NCI-H524 (cell line): ENCODE measurements around the gene PIEZO2.
A peak's percentile ranks its signal among the peaks of the same experiment; 100 is the strongest.

Experiments used
- DNase-seq, 2 experiments: peaks; one replicate each; lab custom pipeline; 2025; lab: John Stamatoyannopoulos, UW

Gene PIEZO2

GRCh38 chr18:10896851-10897250, 252.5 kb downstream of the PIEZO2 start:
- no peak for DNase-seq

DNA sequence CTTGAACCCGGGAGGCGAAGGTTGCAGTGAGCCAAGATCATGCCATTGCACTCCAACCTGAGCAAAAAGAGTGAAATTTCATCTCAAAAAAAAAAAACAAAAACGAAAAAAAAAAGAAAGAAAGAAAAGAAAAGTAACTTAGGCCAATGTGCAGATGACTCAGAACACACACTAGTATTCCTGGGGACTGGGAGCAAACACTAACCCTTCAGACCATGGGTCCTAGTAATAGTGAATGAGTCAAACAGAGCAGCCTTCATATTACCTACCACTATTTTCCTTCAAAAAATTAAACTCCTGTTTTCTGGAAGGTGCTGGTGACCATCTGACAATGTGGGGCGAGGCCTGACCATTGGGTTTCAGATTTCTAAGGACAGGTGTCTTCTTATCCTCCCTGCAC, 253.4 kb downstream of the PIEZO2 start:
- DNase-seq: no peak

DNA sequence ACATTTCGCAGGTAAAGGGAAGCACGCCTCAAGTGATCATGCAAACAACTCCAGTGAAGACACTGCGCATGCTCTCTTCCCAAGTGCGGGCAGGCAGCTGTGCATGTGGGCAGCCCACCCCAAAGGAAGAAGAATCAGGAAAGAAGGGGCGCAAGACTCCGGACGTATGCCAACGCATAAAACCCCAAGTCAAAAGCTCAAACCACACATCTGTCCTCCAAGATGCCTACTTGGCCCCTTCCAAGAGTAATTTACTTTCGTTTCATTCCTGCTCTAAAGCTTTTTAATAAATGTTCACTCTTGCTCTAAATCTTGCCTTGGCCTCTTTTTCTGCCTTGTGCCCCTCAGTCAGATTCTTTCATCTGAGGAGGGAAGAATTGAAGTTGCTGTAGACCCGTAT, 254.9 kb downstream of the PIEZO2 start:
- no peak for DNase-seq

- no peak for DNase-seq
Observed at GRCh38 chr18:10893761-10894160, 255.6 kb downstream of the PIEZO2 start.

GRCh38 chr18:10893196-10893595, 256.2 kb downstream of the PIEZO2 start:
- no peak for DNase-seq

DNA sequence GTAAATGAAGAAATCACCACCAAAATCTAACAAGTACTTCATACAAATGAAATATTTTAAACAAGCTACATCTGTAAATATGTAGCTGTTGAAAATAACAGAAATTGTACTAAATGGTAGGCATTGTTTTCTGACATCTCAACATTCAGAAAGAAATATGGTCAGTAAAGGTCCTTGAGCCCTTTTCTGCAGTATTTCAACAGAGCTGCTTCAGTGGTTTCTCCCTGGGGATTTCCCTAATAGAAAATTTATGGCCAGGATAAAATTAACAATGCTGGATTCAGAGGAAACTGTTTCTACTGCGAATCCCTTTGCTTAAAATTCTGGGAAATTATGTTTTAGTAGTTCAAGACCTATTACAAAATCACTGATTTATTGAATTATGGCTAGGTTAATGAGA, 256.6 kb downstream of the PIEZO2 start:
- DNase-seq: no peak

- DNase-seq: no peak
Observed at GRCh38 chr18:10890022-10890421, 259.3 kb downstream of the PIEZO2 start.

DNA sequence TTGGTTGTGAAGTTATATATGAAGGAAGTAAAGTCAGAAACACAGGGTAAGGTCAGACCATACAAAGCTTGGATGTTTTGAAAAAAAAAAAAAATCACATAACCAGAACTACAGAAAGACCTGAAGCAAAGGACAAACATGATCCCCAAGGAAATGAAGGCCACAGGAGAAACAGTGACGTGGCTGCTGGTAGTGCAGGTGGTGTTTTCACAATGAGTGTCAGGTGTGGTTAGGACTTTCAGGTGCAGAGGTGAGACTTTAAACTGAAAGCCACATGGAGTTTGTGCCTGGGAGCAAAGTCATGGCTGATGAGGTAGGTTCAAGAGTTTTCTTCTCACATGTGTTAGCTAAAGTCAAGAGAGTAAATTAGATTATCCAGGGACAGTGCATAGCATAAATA, 270.7 kb downstream of the PIEZO2 start:
- DNase-seq: no peak

- DNase-seq: no peak
Observed at GRCh38 chr18:10877987-10878386, 271.4 kb downstream of the PIEZO2 start.

GRCh38 chr18:10875811-10876210, 273.6 kb downstream of the PIEZO2 start:
- DNase-seq: no peak

DNA sequence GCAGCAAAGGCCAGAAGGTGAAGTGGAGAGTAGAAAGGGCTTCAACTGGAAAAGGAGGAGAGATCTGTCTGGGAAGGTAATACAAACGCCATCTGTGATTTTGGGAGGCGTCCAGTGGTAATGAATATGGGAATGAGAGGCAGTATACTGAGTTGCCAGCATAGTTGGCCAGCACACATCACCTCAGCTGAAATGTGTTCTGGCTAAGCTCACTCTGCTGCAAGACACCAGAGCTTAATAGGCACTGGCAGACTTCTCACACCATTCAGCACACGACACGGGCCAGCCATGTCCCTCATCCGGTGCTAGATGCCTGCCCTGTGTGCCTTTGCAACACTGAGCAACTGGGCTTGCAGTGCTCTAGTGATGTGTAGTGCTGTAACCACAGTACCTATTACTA, 277.1 kb downstream of the PIEZO2 start:
- DNase-seq: peak; percentile 81 to 89

GRCh38 chr18:10864722-10865121, 284.6 kb downstream of the PIEZO2 start:
- no peak for DNase-seq

- DNase-seq: no peak
Observed at GRCh38 chr18:10863026-10863425, 286.3 kb downstream of the PIEZO2 start.

DNA sequence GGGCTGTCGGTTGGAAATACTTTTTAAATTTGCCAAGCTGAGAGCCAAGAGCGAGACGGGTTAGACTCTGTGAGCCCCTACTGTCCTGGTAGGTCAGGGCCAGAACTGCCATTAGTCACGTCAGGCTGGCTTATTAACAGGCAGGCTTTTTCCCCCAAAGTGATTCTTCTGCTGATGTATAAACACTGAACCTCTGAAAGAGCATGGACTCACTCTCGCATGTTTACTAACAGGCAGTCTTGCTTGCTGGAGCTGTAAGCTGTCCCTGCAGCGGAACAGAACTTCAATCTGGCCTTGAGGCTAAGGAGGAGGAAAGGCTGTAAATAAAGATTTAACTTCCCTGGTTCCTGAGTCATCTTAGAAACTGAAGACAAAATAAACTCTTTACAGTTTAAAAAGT, 288.4 kb downstream of the PIEZO2 start:
- no peak for DNase-seq

DNA sequence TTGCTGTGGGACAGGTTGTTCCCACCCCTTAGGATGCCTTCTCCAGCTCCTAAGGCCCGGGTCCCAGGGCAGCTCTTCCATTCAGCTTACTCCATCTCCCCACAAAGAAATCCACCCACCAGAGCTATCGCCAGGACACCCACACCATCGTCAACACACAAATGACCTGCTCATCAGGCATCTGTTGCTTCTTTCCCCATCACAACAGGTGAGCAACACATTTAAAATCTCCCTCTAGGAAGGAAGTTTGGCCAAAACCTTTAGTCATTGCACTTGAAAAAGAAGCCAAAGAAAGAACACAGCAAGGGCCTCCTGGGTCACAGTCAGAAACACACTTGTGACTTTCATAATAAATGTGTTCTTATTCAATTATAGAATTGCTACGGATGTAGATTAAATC, 289.0 kb downstream of the PIEZO2 start:
- DNase-seq: no peak

- no peak for DNase-seq
Observed at GRCh38 chr18:10858477-10858876, 290.9 kb downstream of the PIEZO2 start.

DNA sequence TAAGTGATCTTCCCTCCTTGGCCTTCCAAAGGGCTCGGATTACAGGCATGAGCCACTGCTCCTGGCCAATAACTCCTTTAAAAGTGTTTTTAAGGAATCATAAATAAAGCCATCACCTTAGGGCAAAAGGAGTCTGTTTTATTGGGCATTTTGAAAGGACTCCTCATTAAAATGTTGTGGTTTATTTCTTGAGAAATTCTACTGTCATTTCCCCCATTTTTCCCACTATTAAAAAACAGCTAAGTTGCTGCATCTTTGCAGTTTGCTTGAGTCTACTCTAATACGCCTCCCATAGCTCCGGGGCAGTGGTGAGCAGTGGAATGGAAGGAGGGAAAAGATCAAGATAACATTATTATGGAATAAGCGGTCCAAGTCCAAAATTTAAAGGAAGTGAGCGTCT, 293.2 kb downstream of the PIEZO2 start:
- no peak for DNase-seq

GRCh38 chr18:10852385-10853303, 296.7 kb downstream of the PIEZO2 start:
- DNase-seq: peak in 1 of 2 experiments; percentile 14

GRCh38 chr18:10851824-10852319, 297.5 kb downstream of the PIEZO2 start:
- peak; percentile 22 to 72 for DNase-seq

DNA sequence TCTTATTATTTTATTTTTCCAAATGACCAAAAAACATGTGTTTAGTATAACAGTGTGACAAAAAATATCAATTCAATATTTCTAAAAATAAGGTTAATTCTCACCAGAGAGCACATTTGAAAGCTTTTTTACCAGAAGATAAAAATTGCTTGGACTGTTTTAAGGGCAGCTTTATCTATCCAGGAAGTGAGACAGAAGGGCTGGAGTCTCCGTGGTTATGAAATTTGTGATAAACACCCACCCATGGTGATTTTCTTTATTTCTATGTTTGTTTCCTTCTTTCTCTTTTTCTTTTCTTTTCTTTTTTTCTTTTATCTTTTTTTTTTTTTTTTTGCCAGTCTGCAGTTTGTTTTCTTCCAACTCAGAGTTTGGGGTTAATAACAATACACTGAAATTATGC, 298.5 kb downstream of the PIEZO2 start:
- DNase-seq: no peak

- no peak for DNase-seq
Observed at GRCh38 chr18:10850216-10850615, 299.2 kb downstream of the PIEZO2 start.

- DNase-seq: no peak
Observed at GRCh38 chr18:10847907-10848306, 301.5 kb downstream of the PIEZO2 start.

DNA sequence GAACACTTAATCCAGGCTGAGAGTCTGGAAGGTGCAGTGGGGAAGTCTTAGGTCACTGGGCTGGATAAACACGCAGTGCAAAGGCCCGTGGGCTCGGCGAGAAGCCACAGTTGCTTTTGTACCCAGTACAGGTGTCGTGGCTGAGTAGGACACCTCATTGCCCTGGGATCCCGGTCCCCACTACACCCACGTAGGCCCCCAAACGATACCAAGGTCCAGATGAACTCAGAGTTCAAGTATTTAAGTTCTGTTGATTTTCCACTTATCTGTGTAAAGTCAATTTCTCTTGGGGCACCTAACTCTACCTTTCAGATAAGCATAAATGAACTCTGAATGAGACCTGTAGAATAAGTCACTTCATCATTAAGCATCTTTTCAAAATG, 302.0 kb downstream of the PIEZO2 start:
- no peak for DNase-seq
